K562 (cell line): ENCODE data around the gene DALRD3. TPM values are rescaled to one million over a fixed set of nuclear protein-coding genes. Genes with fewer than 3 reads are reported as not detected.

Experiments
- BCL6 ChIP-seq: fragments of 250-450 bp; sonication (Bioruptor Pico); IDR thresholded peaks from 2 replicates; pipeline ENCODE4 v1.4.0; 2020
- BRD9 ChIP-seq: fragments of 450-650 bp; IDR thresholded peaks from 2 replicates; pipeline ENCODE4 v1.6.1; 2018; ENCODE audit warnings: low read depth; ENCODE audit not compliant: partially characterized antibody
- CC2D1A ChIP-seq: fragments of 450-650 bp; IDR thresholded peaks from 2 replicates; pipeline ENCODE4 v1.6.1; 2017; ENCODE audit warnings: mild to moderate bottlenecking
- ELF2 ChIP-seq: fragments of 250-450 bp; sonication (Bioruptor Pico); IDR thresholded peaks from 2 replicates; pipeline ENCODE4 v1.5.0; 2021; ENCODE audit warnings: mild to moderate bottlenecking
- GATAD2B ChIP-seq: fragments of 450-650 bp; IDR thresholded peaks from 2 replicates; pipeline ENCODE4 v1.6.1; 2017; ENCODE audit warnings: mild to moderate bottlenecking, borderline replicate concordance
- GTF2B ChIP-seq: IDR thresholded peaks from 2 replicates; pipeline ENCODE4 v1.6.1; 2011; ENCODE audit not compliant: insufficient read length; ENCODE audit errors: extremely low read depth
- HEY1 ChIP-seq: fragments of 250-450 bp; sonication (Bioruptor Pico); IDR thresholded peaks from 2 replicates; pipeline ENCODE4 v1.5.0; 2020; ENCODE audit warnings: mild to moderate bottlenecking, moderate library complexity, borderline replicate concordance
- HMGXB4 ChIP-seq: sonication (generic); formaldehyde crosslinking; IDR thresholded peaks from 2 replicates; pipeline ENCODE4 v1.8.1; 2023; ENCODE audit warnings: mild to moderate bottlenecking, missing genetic modification reagents
- HNRNPUL1 ChIP-seq: fragments of 200-400 bp; formaldehyde crosslinking; IDR thresholded peaks from 2 replicates; pipeline ENCODE4 v1.6.1; 2017; ENCODE audit warnings: low read length
- JUN ChIP-seq, 2 experiments: sonication (generic) in 1 of 2; formaldehyde crosslinking in 1 of 2; IDR thresholded peaks; 2 replicates each; pipeline versions ENCODE4 v1.6.1 to v1.8.0; 2012 to 2022; ENCODE audit warnings: borderline replicate concordance in 2 of 2, mild to moderate bottlenecking in 2 of 2, improper control_type of control experiment in 1 of 2, low read depth in 1 of 2, low read length in 1 of 2, missing genetic modification reagents in 1 of 2
- KDM2B ChIP-seq: fragments of 250-450 bp; sonication (Bioruptor Pico); IDR thresholded peaks from 2 replicates; pipeline ENCODE4 v1.8.0; 2021; ENCODE audit warnings: mild to moderate bottlenecking, moderate library complexity
- MCM2 ChIP-seq: fragments of 450-650 bp; IDR thresholded peaks from 2 replicates; pipeline ENCODE4 v1.6.1; 2017; ENCODE audit warnings: low read depth, mild to moderate bottlenecking
- MCM5 ChIP-seq: fragments of 450-650 bp; IDR thresholded peaks from 2 replicates; pipeline ENCODE4 v1.6.1; 2016; ENCODE audit warnings: low read depth
- MYBL2 ChIP-seq, 2 experiments: fragments of 450-650 bp in 1 of 2; sonication (generic) in 1 of 2; formaldehyde crosslinking in 1 of 2; IDR thresholded peaks; 2 replicates each; pipeline versions ENCODE4 v1.6.1 to v1.8.1; 2017 to 2022; ENCODE audit warnings: borderline replicate concordance in 1 of 2, inconsistent platforms in 1 of 2, low read depth in 1 of 2, mild to moderate bottlenecking in 1 of 2, missing genetic modification reagents in 1 of 2, moderate library complexity in 1 of 2
- PHF21A ChIP-seq: fragments of 450-650 bp; IDR thresholded peaks from 2 replicates; pipeline ENCODE4 v1.6.1; 2017; ENCODE audit warnings: low read depth, borderline replicate concordance
- SMARCA5 ChIP-seq: fragments of 450-650 bp; IDR thresholded peaks from 2 replicates; pipeline ENCODE4 v1.6.1; 2016
- SP2 ChIP-seq: IDR thresholded peaks from 2 replicates; pipeline ENCODE4 v1.6.1; 2011; ENCODE audit warnings: mild to moderate bottlenecking, low read depth, low read length, moderate library complexity; ENCODE audit not compliant: poor library complexity, severe bottlenecking; ENCODE audit errors: extremely low read depth
- TAF15 ChIP-seq: fragments of 200-400 bp; formaldehyde crosslinking; IDR thresholded peaks from 2 replicates; pipeline ENCODE4 v1.6.1; 2017; ENCODE audit warnings: mild to moderate bottlenecking, low read depth, low read length, moderate library complexity
- TAF7 ChIP-seq: fragments of 450-650 bp; IDR thresholded peaks from 2 replicates; pipeline ENCODE4 v1.6.1; 2016; ENCODE audit warnings: missing genetic modification characterization, missing compliant biosample characterization
- ZKSCAN1 ChIP-seq: fragments of 150-350 bp; IDR thresholded peaks from 2 replicates; pipeline ENCODE4 v1.6.1; 2016; ENCODE audit warnings: low read depth, low read length
- ZNF217 ChIP-seq: sonication (generic); formaldehyde crosslinking; IDR thresholded peaks from 2 replicates; pipeline ENCODE4 v1.8.0; 2022; ENCODE audit warnings: mild to moderate bottlenecking, missing genetic modification reagents
- ZNF384 ChIP-seq: IDR thresholded peaks from 2 replicates; pipeline ENCODE4 v1.6.1; 2012; ENCODE audit warnings: low read depth, low read length, improper control_type of control experiment
- ZNF592 ChIP-seq: fragments of 450-650 bp; IDR thresholded peaks from 2 replicates; pipeline ENCODE4 v1.6.1; 2017; ENCODE audit warnings: antibody characterized with exemption, mild to moderate bottlenecking
- ZNF717 ChIP-seq: fragments of 250-450 bp; sonication (Bioruptor Pico); IDR thresholded peaks from 2 replicates; pipeline ENCODE4 v1.5.0; 2021
- polyA plus RNA-seq, 8 experiments: library from polyadenylated mRNA; depleted of rRNA in 4 of 8; stranded (reverse) in 5 of 8; unstranded in 3 of 8; fragments of >200 nt; fragmentation: Nextera tagmentation in 2 of 8; fragmentation: Illumina TruSeq in 1 of 8; extraction: Ambion mirVana in 2 of 8; extraction: Trizol in 1 of 8; gene quantifications; 2 replicates each; pipeline versions ENCODE4 v1.2.1 to v1.2.3, GENCODE V29; 2011 to 2014; ENCODE audit warnings: inconsistent platforms in 1 of 8, missing spikeins in 1 of 8
- total RNA-seq, 7 experiments: library from RNA; depleted of rRNA in 6 of 7; stranded (reverse); fragments of >200 nt in 6 of 7; fragmentation: Illumina TruSeq in 2 of 7; extraction: Trizol in 2 of 7; gene quantifications; 2 replicates each; pipeline versions ENCODE4 v1.2.1 to v1.2.3, GENCODE V29; 2011 to 2021; ENCODE audit warnings: low replicate concordance in 1 of 7

Gene DALRD3
- total and polyA plus RNA-seq, 9 of the 15 experiments (the other 6 are each of a cell fraction or from before 2014, with no cell fraction given) = 6.6 to 31.3 (median 14.4) TPM

GRCh38 chr3:49017971-49018706 is at the start of gene DALRD3 (continued):
- TF ChIP-seq ZNF384 (no peak), CC2D1A (no peak), JUN (IDR thresholded peaks at IDR 0.05; ENCODE audit: borderline replicate concordance, low read depth, low read length) (no peak), JUN (CRISPR knock-in tag; IDR thresholded peaks at IDR 0.05; ENCODE audit: borderline replicate concordance) (no peak), MCM2 (no peak), HNRNPUL1 (no peak), TAF7 (tag) (no peak), HEY1 (CRISPR knock-in tag) (no peak), GATAD2B (no peak), HMGXB4 (CRISPR knock-in tag) (no peak), ZNF217 (CRISPR knock-in tag) (no peak), MCM5 (no peak), SP2 (no peak), PHF21A (no peak), ZKSCAN1 (no peak), MYBL2 (IDR thresholded peaks at IDR 0.05; ENCODE audit: low read depth) (no peak), MYBL2 (CRISPR knock-in tag; IDR thresholded peaks at IDR 0.05; ENCODE audit: borderline replicate concordance) (no peak), ZNF592 (no peak), ZNF717 (CRISPR knock-in tag) (no peak), BCL6 (CRISPR knock-in tag) (no peak), ELF2 (CRISPR knock-in tag) (0 out of 2 replicates have a peak, but pooled peaks have one; percentile 62), TAF15 (no peak), BRD9 (no peak), SMARCA5 (no peak), GTF2B (no peak), KDM2B (CRISPR knock-in tag) (no peak)
